GM12878 (cell line): Measurements from ENCODE around the gene FAM131B. TPM values are rescaled to one million over a fixed set of nuclear protein-coding genes. Genes with fewer than 3 reads are reported as not detected.

Experiments used
- ATAC-seq: fragments of 200-7000 bp; cut with Tn5 transposase; 3 replicates; pipeline ENCODE4 v1.9.1; 2020; ENCODE audit warnings: mild to moderate bottlenecking, moderate library complexity
- BruUV-seq: library from RNA; stranded (reverse); fragments of 400-500 nt; replicated peaks from 2 replicates; lab custom pipeline; 2021; lab: Mats Ljungman, UMichigan
- CTCF ChIA-PET: fragments of 300-600 bp; sonication (Branson Sonifier 250); formaldehyde crosslinking; extraction: SDS; loops from one replicate; lab custom pipeline; 2021; ENCODE audit warnings: inconsistent platforms; lab: Yijun Ruan, JAX
- POLR2A ChIA-PET: fragments of 350-600 bp; formaldehyde crosslinking; extraction: SDS; loops from one replicate; lab custom pipeline; 2021; ENCODE audit warnings: inconsistent platforms; lab: Charles Lee
- RAD21 ChIA-PET: fragments of 300-600 bp; sonication (Branson Sonifier 250); formaldehyde crosslinking; loops from one replicate; lab custom pipeline; 2023; ENCODE audit warnings: antibody characterized with exemption; ENCODE audit not compliant: unreplicated experiment; lab: Charles Lee
- SMC1A ChIA-PET: fragments of 300-600 bp; sonication (Branson Sonifier 250); formaldehyde crosslinking; loops from one replicate; lab custom pipeline; 2023; ENCODE audit not compliant: unreplicated experiment, uncharacterized antibody; lab: Charles Lee
- DNase-seq: peaks from one replicate; pipeline ENCODE4 v3.0.0-alpha.2; 2011; ENCODE audit warnings: low read depth, low spot score
- FAIRE-seq: peaks from 3 replicates; lab custom pipeline; 2011; peaks lifted over from hg19 to GRCh38; lab: Jason Lieb, UNC
- H2AFZ ChIP-seq: 2 replicates; pipeline ENCODE4 v1.6.0; 2011; ENCODE audit warnings: low read depth, low read length, control low read depth; ENCODE audit not compliant: control insufficient read depth
- H3K27ac ChIP-seq: 2 replicates; pipeline ENCODE4 v1.5.1; 2011; ENCODE audit warnings: control low read depth; ENCODE audit not compliant: control insufficient read depth, insufficient read depth
- H3K27me3 ChIP-seq, 2 experiments: replicated peaks in 1 of 2; 2 replicates each; pipeline versions ENCODE4 v1.6.0 to v1.6.1; 2011; ENCODE audit warnings: low read length in 1 of 2; ENCODE audit not compliant: control insufficient read depth in 2 of 2, insufficient read depth in 2 of 2
- H3K36me3 ChIP-seq, 2 experiments: 2 replicates each; pipeline ENCODE4 v1.5.1; 2011; ENCODE audit warnings: low read length in 1 of 2; ENCODE audit not compliant: control insufficient read depth in 2 of 2, insufficient read depth in 2 of 2
- H3K4me1 ChIP-seq: 2 replicates; pipeline ENCODE4 v1.6.1; 2011; ENCODE audit warnings: mild to moderate bottlenecking, low read length, moderate library complexity, mixed read lengths; ENCODE audit not compliant: control insufficient read depth, insufficient read depth
- H3K4me2 ChIP-seq: 2 replicates; pipeline ENCODE4 v1.6.0; 2011; ENCODE audit warnings: control low read depth; ENCODE audit not compliant: control insufficient read depth, insufficient read depth
- H3K4me3 ChIP-seq: fragments of 200-600 bp; sonication (generic); 2 replicates; pipeline ENCODE4 v1.5.1; 2016
- H3K79me2 ChIP-seq: 2 replicates; pipeline ENCODE4 v1.6.0; 2011; ENCODE audit warnings: low read length; ENCODE audit not compliant: control insufficient read depth, insufficient read depth
- H3K9ac ChIP-seq: 2 replicates; pipeline ENCODE4 v1.8.0; 2011; ENCODE audit warnings: low read length, control low read depth, mixed read lengths; ENCODE audit not compliant: control insufficient read depth, insufficient read depth
- H3K9me3 ChIP-seq: replicated peaks from 3 replicates; pipeline ENCODE4 v1.5.1; 2011; ENCODE audit warnings: mild to moderate bottlenecking, low read length; ENCODE audit not compliant: control insufficient read depth, insufficient read depth
- H4K20me1 ChIP-seq: 2 replicates; pipeline ENCODE4 v1.6.0; 2011; ENCODE audit not compliant: control insufficient read depth, insufficient read depth
- BRCA1 ChIP-seq: IDR thresholded peaks from 2 replicates; pipeline ENCODE4 v1.6.1; 2011; ENCODE audit warnings: low read depth, low read length, improper control_type of control experiment
- CREB1 ChIP-seq: IDR thresholded peaks from 2 replicates; pipeline ENCODE4 v1.6.1; 2012; ENCODE audit warnings: low read depth, mild to moderate bottlenecking, inconsistent platforms
- EED ChIP-seq: sonication (generic); IDR thresholded peaks from 2 replicates; pipeline ENCODE4 v1.6.1; 2016; ENCODE audit warnings: antibody characterized with exemption, low read depth
- HDGF ChIP-seq: fragments of 450-650 bp; IDR thresholded peaks from 2 replicates; pipeline ENCODE4 v1.6.1; 2016; ENCODE audit warnings: antibody characterized with exemption
- KAT2A ChIP-seq: conservative IDR thresholded peaks from 2 replicates; pipeline ENCODE4 v1.6.1; 2011; ENCODE audit warnings: low read depth, low read length; ENCODE audit not compliant: control insufficient read depth
- KDM1A ChIP-seq: fragments of 200-600 bp; sonication (generic); IDR thresholded peaks from 2 replicates; pipeline ENCODE4 v1.6.1; 2016; ENCODE audit warnings: borderline replicate concordance
- NR2C2 ChIP-seq: IDR thresholded peaks from 2 replicates; pipeline ENCODE4 v1.6.1; 2011; ENCODE audit warnings: borderline replicate concordance, low read depth; ENCODE audit not compliant: control insufficient read depth, insufficient read length
- POLR2A ChIP-seq: IDR thresholded peaks from 2 replicates; pipeline ENCODE4 v1.6.1; 2011; ENCODE audit warnings: low read depth, mild to moderate bottlenecking, low read length
- POLR2AphosphoS2 ChIP-seq: IDR thresholded peaks from 2 replicates; pipeline ENCODE4 v1.6.1; 2011; ENCODE audit warnings: low read depth, mild to moderate bottlenecking, low read length, improper control_type of control experiment, moderate library complexity
- POLR2AphosphoS5 ChIP-seq: IDR thresholded peaks from 2 replicates; pipeline ENCODE4 v1.6.1; 2011; ENCODE audit warnings: mild to moderate bottlenecking, low read length, inconsistent platforms
- POU2F2 ChIP-seq: IDR thresholded peaks from 3 replicates; pipeline ENCODE4 v1.6.1; 2011; ENCODE audit warnings: low read depth, mild to moderate bottlenecking, low read length, borderline replicate concordance
- SPI1 ChIP-seq: IDR thresholded peaks from 2 replicates; pipeline ENCODE4 v1.6.1; 2011; ENCODE audit warnings: low read depth, mild to moderate bottlenecking, low read length, moderate library complexity, borderline replicate concordance; ENCODE audit not compliant: insufficient read depth
- SREBF1 ChIP-seq: IDR thresholded peaks from 2 replicates; pipeline ENCODE4 v1.6.1; 2012; ENCODE audit warnings: mild to moderate bottlenecking, low read length
- YBX1 ChIP-seq: fragments of 450-650 bp; IDR thresholded peaks from 2 replicates; pipeline ENCODE4 v1.6.1; 2016; ENCODE audit warnings: antibody characterized with exemption
- ZSCAN29 ChIP-seq: fragments of 450-650 bp; IDR thresholded peaks from 2 replicates; pipeline ENCODE4 v1.6.1; 2017; ENCODE audit warnings: mild to moderate bottlenecking, moderate library complexity
- WGBS: methylation state at CpG from one replicate; pipeline ENCODE4 v1.1.6; 2016; ENCODE audit warnings: low lambda C conversion rate; ENCODE audit not compliant: insufficient replicate concordance, insufficient coverage; ENCODE audit errors: missing lambda C conversion rate; 5-methylcytosine and 5-hydroxymethylcytosine counted together
- in situ Hi-C: fragments of 300-500 bp; cut with MboI; formaldehyde crosslinking; loops from 9 replicates; pipeline ENCODE4 v1.14.3; 2018; ENCODE audit warnings: mixed read lengths
- intact Hi-C: fragments of 100-400 bp; cut with micrococcal nuclease; formaldehyde crosslinking; loops from one replicate; pipeline ENCODE4 v1.14.2; 2022; ENCODE audit not compliant: unreplicated experiment
- polyA plus RNA-seq, 11 experiments: library from polyadenylated mRNA; depleted of rRNA in 4 of 11; unstranded in 6 of 11; stranded (reverse) in 5 of 11; fragments of >200 nt; fragmentation: Nextera tagmentation in 4 of 11; fragmentation: Illumina TruSeq in 1 of 11; extraction: Ambion mirVana in 4 of 11; extraction: Trizol in 1 of 11; gene quantifications; 1 replicate in 1 of 11; 2 replicates in 10 of 11; pipeline versions ENCODE4 v1.2.1 to v1.2.3, GENCODE V29; 2011 to 2016; ENCODE audit warnings: inconsistent platforms in 2 of 11, missing spikeins in 2 of 11, low read depth in 1 of 11
- total RNA-seq, 4 experiments: library from RNA; depleted of rRNA in 3 of 4; stranded (reverse); fragments of >200 nt in 3 of 4; fragmentation: Illumina TruSeq in 1 of 4; extraction: Trizol in 1 of 4; gene quantifications; 2 replicates each; pipeline versions ENCODE4 v1.2.1 to v1.2.3, GENCODE V29; 2013 to 2021
- TF ChIP-seq, protein P1 (sequence below): fragments of 450-650 bp; IDR thresholded peaks from 2 replicates; pipeline ENCODE4 v1.6.1; 2016; ENCODE audit warnings: mild to moderate bottlenecking
- TF ChIP-seq, protein P2 (sequence below): IDR thresholded peaks from 2 replicates; pipeline ENCODE4 v1.6.1; 2012; ENCODE audit warnings: low read length, inconsistent platforms
- TF ChIP-seq, protein P3 (sequence below): fragments of 450-650 bp; IDR thresholded peaks from 2 replicates; pipeline ENCODE4 v1.6.1; 2016; ENCODE audit warnings: mild to moderate bottlenecking
- TF ChIP-seq, protein P4 (sequence below): IDR thresholded peaks from 2 replicates; pipeline ENCODE4 v1.6.1; 2011; ENCODE audit warnings: borderline replicate concordance, low read depth, mild to moderate bottlenecking, moderate library complexity, mixed read lengths, low read length; ENCODE audit not compliant: insufficient read depth; ENCODE audit errors: extremely low read length

The FAM131B gene
- total and polyA plus RNA-seq, 10 of the 15 experiments (the other 5 are each of a cell fraction or from before 2014, with no cell fraction given), result 0.03 to 0.05 TPM; not detected in 8

DNA sequence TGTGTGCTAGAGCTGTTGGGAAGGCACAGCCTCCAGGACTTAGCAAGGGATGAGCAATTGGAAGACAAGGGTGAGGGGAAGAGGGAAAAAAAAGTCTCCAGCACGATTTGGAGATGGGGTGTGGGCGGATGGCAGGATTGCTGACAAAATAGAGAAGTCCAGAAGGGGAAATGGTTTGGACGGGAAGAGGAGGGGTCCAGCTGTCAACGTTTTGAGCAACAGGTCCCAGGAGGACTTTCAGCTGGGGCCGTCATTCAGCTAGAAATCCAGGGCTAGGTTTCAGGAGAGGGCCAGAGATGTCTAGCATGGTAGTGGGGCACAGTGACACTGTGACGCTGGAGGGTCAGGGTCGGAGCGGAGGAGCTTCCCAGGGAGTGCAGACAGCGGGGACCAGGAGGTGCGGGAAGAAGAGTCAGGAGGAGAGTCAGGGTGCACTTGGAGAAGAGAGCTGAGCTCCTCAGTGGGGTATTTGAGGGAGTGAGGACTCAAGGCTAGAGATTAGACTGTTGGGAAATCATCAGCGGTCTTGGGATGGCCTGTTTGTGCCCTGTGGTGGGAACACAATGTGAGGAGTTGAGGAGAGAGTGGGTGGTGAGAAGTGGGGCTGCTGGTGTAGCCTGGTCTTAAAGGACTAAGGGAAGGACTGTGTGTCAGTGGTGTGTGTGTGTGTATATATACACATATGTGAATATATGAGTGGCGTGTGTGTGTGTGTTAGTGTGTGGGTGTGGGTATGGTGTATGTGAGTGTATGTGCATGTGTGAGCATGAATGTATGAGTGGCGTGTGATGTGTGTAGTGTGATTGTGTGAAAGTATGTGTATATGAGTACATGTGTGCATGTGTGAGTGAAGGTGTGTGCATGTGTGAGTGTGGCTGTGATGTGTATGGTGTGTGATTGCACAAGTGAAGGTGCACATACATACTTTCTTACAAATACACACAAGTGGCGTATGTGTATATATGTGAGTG is 22.4 kb upstream of the FAM131B start:
- Histone ChIP-seq H3K79me2 (peaks cover 46% of the 10 kb centered on the region), H3K36me3 (peaks cover 4 to 20% of the 10 kb centered on the region in 2 experiments; a peak in 3 of 4 replicates), H3K27ac (no peak overlapping the region), H3K9me3 (no peaks in the 10 kb centered on the region), H4K20me1 (no peaks in the 10 kb centered on the region; the same call in 1 of the 2 replicates), H3K9ac (no peak overlapping the region), H2AFZ (no peak overlapping the region), H3K4me1 (peaks cover 13% of the 10 kb centered on the region), H3K27me3 (no peaks in the 10 kb centered on the region), H3K4me3 (peak overlapping the region; percentile 53), H3K4me2 (peak overlapping the region; percentile 77)
- FAIRE-seq (no peak), DNase-seq (no peak), ATAC-seq (no peak)
- ChIA-PET POLR2A (interaction anchor here (0.8 kb wide), 1 partner anchor 122 kb away, joined by 3 read pairs; the partner anchor contains the start of gene GSTK1), SMC1A (interaction anchor here (0.9 to 1.6 kb wide), 4 partner anchors 11 to 145 kb away, joined by 3 to 4 read pairs (median 3); no protein-coding TSS in a partner anchor), RAD21 (interaction anchor here (1.0 to 1.5 kb wide), 3 partner anchors 31 to 145 kb away, joined by 3 to 8 read pairs (median 5); no protein-coding TSS in a partner anchor), CTCF (interaction anchor here (0.6 to 2.2 kb wide), 7 partner anchors 12 to 800 kb away, joined by 3 to 8 read pairs (median 4); no protein-coding TSS in a partner anchor)
- in situ Hi-C loops (no loop called here), intact Hi-C loops (loop anchor here (5.0 kb wide), 1 partner anchor 78 kb away; no protein-coding TSS in a partner anchor)
- 69% methylated on average over 13 of the region's 14 CpGs for WGBS
- BruUV-seq, result no TSS peak
- TF ChIP-seq POLR2AphosphoS2, result 0 out of 2 replicates have a peak, but pooled peaks have one; percentile 14
- TF ChIP-seq HDGF, result peak; percentile 55
- TF ChIP-seq, protein P1, sequence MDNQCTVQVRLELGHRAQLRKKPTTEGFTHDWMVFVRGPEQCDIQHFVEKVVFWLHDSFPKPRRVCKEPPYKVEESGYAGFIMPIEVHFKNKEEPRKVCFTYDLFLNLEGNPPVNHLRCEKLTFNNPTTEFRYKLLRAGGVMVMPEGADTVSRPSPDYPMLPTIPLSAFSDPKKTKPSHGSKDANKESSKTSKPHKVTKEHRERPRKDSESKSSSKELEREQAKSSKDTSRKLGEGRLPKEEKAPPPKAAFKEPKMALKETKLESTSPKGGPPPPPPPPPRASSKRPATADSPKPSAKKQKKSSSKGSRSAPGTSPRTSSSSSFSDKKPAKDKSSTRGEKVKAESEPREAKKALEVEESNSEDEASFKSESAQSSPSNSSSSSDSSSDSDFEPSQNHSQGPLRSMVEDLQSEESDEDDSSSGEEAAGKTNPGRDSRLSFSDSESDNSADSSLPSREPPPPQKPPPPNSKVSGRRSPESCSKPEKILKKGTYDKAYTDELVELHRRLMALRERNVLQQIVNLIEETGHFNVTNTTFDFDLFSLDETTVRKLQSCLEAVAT, result no peak
- no peak for TF ChIP-seq CREB1
- no peak for TF ChIP-seq YBX1
- TF ChIP-seq ZSCAN29, result no peak
- TF ChIP-seq, protein P2, sequence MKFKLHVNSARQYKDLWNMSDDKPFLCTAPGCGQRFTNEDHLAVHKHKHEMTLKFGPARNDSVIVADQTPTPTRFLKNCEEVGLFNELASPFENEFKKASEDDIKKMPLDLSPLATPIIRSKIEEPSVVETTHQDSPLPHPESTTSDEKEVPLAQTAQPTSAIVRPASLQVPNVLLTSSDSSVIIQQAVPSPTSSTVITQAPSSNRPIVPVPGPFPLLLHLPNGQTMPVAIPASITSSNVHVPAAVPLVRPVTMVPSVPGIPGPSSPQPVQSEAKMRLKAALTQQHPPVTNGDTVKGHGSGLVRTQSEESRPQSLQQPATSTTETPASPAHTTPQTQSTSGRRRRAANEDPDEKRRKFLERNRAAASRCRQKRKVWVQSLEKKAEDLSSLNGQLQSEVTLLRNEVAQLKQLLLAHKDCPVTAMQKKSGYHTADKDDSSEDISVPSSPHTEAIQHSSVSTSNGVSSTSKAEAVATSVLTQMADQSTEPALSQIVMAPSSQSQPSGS, result no peak
- no peak for TF ChIP-seq NR2C2
- TF ChIP-seq, protein P3, sequence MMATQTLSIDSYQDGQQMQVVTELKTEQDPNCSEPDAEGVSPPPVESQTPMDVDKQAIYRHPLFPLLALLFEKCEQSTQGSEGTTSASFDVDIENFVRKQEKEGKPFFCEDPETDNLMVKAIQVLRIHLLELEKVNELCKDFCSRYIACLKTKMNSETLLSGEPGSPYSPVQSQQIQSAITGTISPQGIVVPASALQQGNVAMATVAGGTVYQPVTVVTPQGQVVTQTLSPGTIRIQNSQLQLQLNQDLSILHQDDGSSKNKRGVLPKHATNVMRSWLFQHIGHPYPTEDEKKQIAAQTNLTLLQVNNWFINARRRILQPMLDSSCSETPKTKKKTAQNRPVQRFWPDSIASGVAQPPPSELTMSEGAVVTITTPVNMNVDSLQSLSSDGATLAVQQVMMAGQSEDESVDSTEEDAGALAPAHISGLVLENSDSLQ, result peak; percentile 34; the same call in 1 of the 2 replicates
- TF ChIP-seq EED, result no peak
- no peak for TF ChIP-seq KAT2A
- TF ChIP-seq KDM1A, result no peak
- no peak for TF ChIP-seq POU2F2
- peak; percentile 59; the same call in 1 of the 2 replicates for TF ChIP-seq POLR2AphosphoS5
- peak; percentile 33; the same call in 1 of the 2 replicates for TF ChIP-seq POLR2A
- no peak for TF ChIP-seq SPI1
- TF ChIP-seq, protein P4, sequence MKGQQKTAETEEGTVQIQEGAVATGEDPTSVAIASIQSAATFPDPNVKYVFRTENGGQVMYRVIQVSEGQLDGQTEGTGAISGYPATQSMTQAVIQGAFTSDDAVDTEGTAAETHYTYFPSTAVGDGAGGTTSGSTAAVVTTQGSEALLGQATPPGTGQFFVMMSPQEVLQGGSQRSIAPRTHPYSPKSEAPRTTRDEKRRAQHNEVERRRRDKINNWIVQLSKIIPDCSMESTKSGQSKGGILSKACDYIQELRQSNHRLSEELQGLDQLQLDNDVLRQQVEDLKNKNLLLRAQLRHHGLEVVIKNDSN, result no peak
- TF ChIP-seq SREBF1, result no peak
- TF ChIP-seq BRCA1, result no peak
